HepG2 (cell line): ENCODE results near the gene SMCO4. TPM values are rescaled to one million over a fixed set of nuclear protein-coding genes. Genes with fewer than 3 reads are reported as not detected.

Experiments used
- ATAC-seq: fragments of 200-7000 bp; cut with Tn5 transposase; 3 replicates; pipeline ENCODE4 v1.9.1; 2020; ENCODE audit warnings: mild to moderate bottlenecking, moderate library complexity
- BruUV-seq: library from RNA; stranded (reverse); fragments of 400-500 nt; replicated peaks from 2 replicates; lab custom pipeline; 2021; lab: Mats Ljungman, UMichigan
- CTCF ChIA-PET: fragments of 300-600 bp; formaldehyde crosslinking; extraction: SDS; loops from one replicate; lab custom pipeline; 2021; ENCODE audit warnings: low total read pairs, inconsistent platforms, low intra/inter-chr PET ratio; lab: Yijun Ruan, JAX
- POLR2A ChIA-PET: fragments of 350-600 bp; sonication (Branson Sonifier 250); formaldehyde crosslinking; loops from one replicate; lab custom pipeline; 2020; ENCODE audit warnings: antibody characterized with exemption, inconsistent platforms; lab: Yijun Ruan, JAX
- DNase-seq: peaks from one replicate; pipeline ENCODE4 v3.0.0-alpha.2; 2015; ENCODE audit warnings: low spot score
- FAIRE-seq: peaks from 3 replicates; lab custom pipeline; 2011; peaks lifted over from hg19 to GRCh38; lab: Jason Lieb, UNC
- H2AFZ ChIP-seq: one replicate; pipeline ENCODE4 v1.6.1; 2011; ENCODE audit warnings: low read length, inconsistent platforms
- H3K27ac ChIP-seq: fragments of 300-600 bp; 3 replicates; pipeline ENCODE4 v1.8.0; 2011; ENCODE audit warnings: mixed run types, mild to moderate bottlenecking, mixed read lengths, low read length, inconsistent platforms; ENCODE audit not compliant: insufficient read depth; ENCODE audit errors: extremely low read length
- H3K27me3 ChIP-seq, 2 experiments: fragments of 200-600 bp in 1 of 2; 2 replicates in 1 of 2; 3 replicates in 1 of 2; pipeline versions ENCODE4 v1.6.0 to v1.8.0; 2011; ENCODE audit warnings: low read length in 2 of 2, mild to moderate bottlenecking in 2 of 2, moderate library complexity in 2 of 2, inconsistent platforms in 1 of 2; ENCODE audit not compliant: insufficient read depth in 2 of 2, control insufficient read depth in 1 of 2
- H3K36me3 ChIP-seq, 2 experiments: fragments of 200-600 bp in 1 of 2; replicated peaks in 1 of 2; 2 replicates in 1 of 2; 3 replicates in 1 of 2; pipeline versions ENCODE4 v1.5.1 to v1.8.0; 2011; ENCODE audit warnings: low read length in 2 of 2, inconsistent platforms in 1 of 2; ENCODE audit not compliant: insufficient read depth in 2 of 2, control insufficient read depth in 1 of 2
- H3K4me1 ChIP-seq: 2 replicates; pipeline ENCODE4 v1.5.1; 2012; ENCODE audit warnings: low read length, inconsistent platforms; ENCODE audit not compliant: insufficient read depth
- H3K4me2 ChIP-seq: 2 replicates; pipeline ENCODE4 v1.6.0; 2011; ENCODE audit warnings: low read depth, low read length, inconsistent platforms
- H3K4me3 ChIP-seq, 3 experiments: fragments of 200-600 bp in 1 of 3; sonication (generic), shearing (Covaris generic) in 1 of 3; replicated peaks in 1 of 3; 2 replicates each; pipeline ENCODE4 v1.5.1; 2011 to 2016; ENCODE audit warnings: low read length in 3 of 3, inconsistent platforms in 2 of 3, low read depth in 2 of 3, mild to moderate bottlenecking in 2 of 3, control low read depth in 1 of 3, mixed read lengths in 1 of 3; ENCODE audit not compliant: insufficient read depth in 1 of 3
- H3K79me2 ChIP-seq: one replicate; pipeline ENCODE4 v1.6.1; 2011; ENCODE audit warnings: low read length, inconsistent platforms; ENCODE audit not compliant: insufficient read depth
- H3K9ac ChIP-seq: 2 replicates; pipeline ENCODE4 v1.6.0; 2011; ENCODE audit warnings: mild to moderate bottlenecking, low read depth, low read length, inconsistent platforms; ENCODE audit not compliant: insufficient read depth
- H3K9me3 ChIP-seq: 2 replicates; pipeline ENCODE4 v1.5.1; 2012; ENCODE audit warnings: mild to moderate bottlenecking, low read length
- H4K20me1 ChIP-seq: 2 replicates; pipeline ENCODE4 v1.6.0; 2011; ENCODE audit warnings: inconsistent platforms, mild to moderate bottlenecking, low read length, moderate library complexity; ENCODE audit not compliant: insufficient read depth
- CCDC6 ChIP-seq: sonication (generic); formaldehyde crosslinking; IDR thresholded peaks from 2 replicates; pipeline ENCODE4 v1.8.1; 2022; ENCODE audit warnings: mild to moderate bottlenecking, missing genetic modification reagents, moderate library complexity
- EED ChIP-seq: sonication (generic); formaldehyde crosslinking; IDR thresholded peaks from 2 replicates; pipeline ENCODE4 v1.5.0; 2020; ENCODE audit warnings: mild to moderate bottlenecking, missing genetic modification reagents
- NR2F6 ChIP-seq, 2 experiments: IDR thresholded peaks; 2 replicates each; pipeline ENCODE4 v1.6.1; 2016; ENCODE audit warnings: antibody characterized with exemption in 1 of 2, mild to moderate bottlenecking in 1 of 2
- PRDM10 ChIP-seq: sonication (generic); formaldehyde crosslinking; IDR thresholded peaks from 2 replicates; pipeline ENCODE4 v1.4.0; 2020; ENCODE audit warnings: low read depth, missing genetic modification reagents
- SNAPC5 ChIP-seq: sonication (generic); formaldehyde crosslinking; IDR thresholded peaks from 2 replicates; pipeline ENCODE4 v1.8.1; 2023; ENCODE audit warnings: mild to moderate bottlenecking, missing genetic modification reagents, borderline replicate concordance
- TEF ChIP-seq: sonication (generic); formaldehyde crosslinking; IDR thresholded peaks from 2 replicates; pipeline ENCODE4 v1.5.0; 2020; ENCODE audit warnings: missing genetic modification reagents
- ZNF274 ChIP-seq: sonication (generic); formaldehyde crosslinking; IDR thresholded peaks from 2 replicates; pipeline ENCODE4 v1.5.1; 2020; ENCODE audit warnings: mild to moderate bottlenecking, missing genetic modification reagents
- ZNF280D ChIP-seq: sonication (generic); formaldehyde crosslinking; IDR thresholded peaks from 2 replicates; pipeline ENCODE4 v1.5.1; 2020; ENCODE audit warnings: mild to moderate bottlenecking, missing genetic modification reagents
- ZNF354B ChIP-seq: sonication (generic); formaldehyde crosslinking; IDR thresholded peaks from 2 replicates; pipeline ENCODE4 v1.8.0; 2022; ENCODE audit warnings: mild to moderate bottlenecking, missing genetic modification reagents
- ZNF362 ChIP-seq: sonication (generic); formaldehyde crosslinking; IDR thresholded peaks from 2 replicates; pipeline ENCODE4 v1.4.0; 2020; ENCODE audit warnings: missing genetic modification reagents, mild to moderate bottlenecking, borderline replicate concordance
- ZNF784 ChIP-seq: sonication (generic); formaldehyde crosslinking; IDR thresholded peaks from 2 replicates; pipeline ENCODE4 v1.5.1; 2020; ENCODE audit warnings: missing genetic modification reagents, mild to moderate bottlenecking, borderline replicate concordance
- WGBS: methylation state at CpG from one replicate; pipeline ENCODE4 v1.1.6; 2017; ENCODE audit warnings: low lambda C conversion rate; 5-methylcytosine and 5-hydroxymethylcytosine counted together
- in situ Hi-C: cut with HindIII; loops from 2 replicates; pipeline ENCODE4 v1.10.0; 2017; ENCODE audit warnings: low pct_unique_long_range_greater_than_20kb; ENCODE audit not compliant: extremely low pct_ligation_motif_present
- intact Hi-C: fragments of 100-400 bp; cut with micrococcal nuclease; formaldehyde crosslinking; loops from one replicate; pipeline ENCODE4 v1.10.0; 2022; ENCODE audit not compliant: unreplicated experiment
- polyA plus RNA-seq, 8 experiments: library from polyadenylated mRNA; depleted of rRNA in 3 of 8; stranded (reverse) in 7 of 8; unstranded in 1 of 8; fragments of >200 nt; fragmentation: Illumina TruSeq in 4 of 8; extraction: Trizol in 4 of 8; gene quantifications; 2 replicates each; pipeline versions ENCODE4 v1.2.1 to v1.2.3, GENCODE V29; 2011 to 2016; ENCODE audit warnings: low read depth in 4 of 8, missing spikeins in 1 of 8, mixed read lengths in 1 of 8; ENCODE audit not compliant: insufficient read depth in 1 of 8
- total RNA-seq, 5 experiments: library from RNA; depleted of rRNA; stranded (reverse); fragments of >200 nt; fragmentation: Illumina TruSeq; extraction: Trizol; gene quantifications; 2 replicates each; pipeline ENCODE4 v1.2.3, GENCODE V29; 2016; ENCODE audit warnings: low read depth in 1 of 5

Gene SMCO4
- total and polyA plus RNA-seq, 2 of the 13 experiments (the other 11 are each of a cell fraction or from before 2014, with no cell fraction given): 10.6 to 28.5 TPM

GRCh38 chr11:93525601-93526345 lies 17.4 kb downstream of the SMCO4 start:
- POLR2A ChIA-PET: interaction anchor here (1.1 to 1.5 kb wide), 2 partner anchors 15 to 17 kb away, joined by 3 to 4 read pairs; no protein-coding TSS in a partner anchor
- ATAC-seq (no peak), DNase-seq (no peak), FAIRE-seq (no peak)
- intact Hi-C loops: loop anchor here (2.0 kb wide), 1 partner anchor 15 kb away; no protein-coding TSS in a partner anchor
- Histone ChIP-seq H3K27me3 (no peaks in the 10 kb centered on the region), H4K20me1 (peaks cover 3% of the 10 kb centered on the region; the same call in 1 of the 2 replicates), H3K9me3 (no peaks in the 10 kb centered on the region), H2AFZ (no peak overlapping the region), H3K4me3 (no peak overlapping the region), H3K4me1 (peaks cover 84% of the 10 kb centered on the region), H3K9ac (no peak overlapping the region), H3K79me2 (peaks cover 7% of the 10 kb centered on the region), H3K36me3 (no peaks in the 10 kb centered on the region), H3K4me2 (peak overlapping the region; percentile 2; the same call in 1 of the 2 replicates), H3K27ac (no peak overlapping the region)
- CTCF ChIA-PET: no interaction called here
- no TSS peak for BruUV-seq
- 67% methylated on average over 7 of the region's 7 CpGs for WGBS
- in situ Hi-C loops: loop anchor here (5.0 kb wide), 1 partner anchor 33 kb away; no protein-coding TSS in a partner anchor
- no peak for TF ChIP-seq PRDM10 (CRISPR knock-in tag)
- TF ChIP-seq EED (CRISPR knock-in tag): no peak
- no peak for TF ChIP-seq CCDC6 (CRISPR knock-in tag)
- peak; percentile 77 for TF ChIP-seq ZNF362 (CRISPR knock-in tag)
- TF ChIP-seq ZNF354B: no peak
- TF ChIP-seq ZNF784 (CRISPR knock-in tag): no peak
- TF ChIP-seq ZNF280D: no peak
- TF ChIP-seq SNAPC5 (CRISPR knock-in tag): no peak
- TF ChIP-seq NR2F6 (IDR thresholded peaks at IDR 0.05): 0 out of 2 replicates have a peak, but pooled peaks have one; percentile 18
- TF ChIP-seq NR2F6 (CRISPR knock-in tag; IDR thresholded peaks at IDR 0.05): no peak
- TF ChIP-seq ZNF274: no peak
- TF ChIP-seq TEF (CRISPR knock-in tag): no peak
